ENCODE results near the gene AAGAB. TPM values are rescaled to one million over a fixed set of nuclear protein-coding genes. Genes with fewer than 3 reads are reported as not detected.
A peak's percentile ranks its signal among the peaks of the same experiment; 100 is the strongest.

Gene AAGAB
- total and polyA plus RNA-seq, 5 experiments from 2014 or later, result 28.1 to 49.4 (median 43.8) TPM

GRCh38 chr15:67171471-67171870 lies 83.0 kb downstream of the AAGAB start:
- Mint-ChIP-seq H3K9me3 (no peaks in the 10 kb centered on the region), H3K27ac (peak overlapping the region in 1 of 10 donors; percentile 6), H3K36me3 (peaks cover 0 to 43% (median 13%) of the 10 kb centered on the region in 3 donors), H3K27me3 (no peaks in the 10 kb centered on the region), H3K4me1 (peaks cover 16 to 30% (median 21%) of the 10 kb centered on the region in 4 donors), H3K4me3 (no peak overlapping the region)
- POLR2A ChIA-PET, result no interaction called here
- ATAC-seq (no peak), DNase-seq (no peak)

GRCh38 chr15:67170143-67170925 lies 84.1 kb downstream of the AAGAB start:
- ATAC-seq (no peak), DNase-seq (no peak)
- peaks cover 0 to 49% (median 13%) of the 10 kb centered on the region in 3 donors for H3K36me3 Mint-ChIP-seq
- no peaks in the 10 kb centered on the region for H3K27me3 Mint-ChIP-seq
- no peaks in the 10 kb centered on the region for H3K9me3 Mint-ChIP-seq
- POLR2A ChIA-PET, result no interaction called here
- peaks cover 6 to 20% (median 16%) of the 10 kb centered on the region in 4 donors for H3K4me1 Mint-ChIP-seq
- H3K4me3 Mint-ChIP-seq, result no peak overlapping the region
- peak overlapping the region in 1 of 10 donors; percentile 54 for H3K27ac Mint-ChIP-seq

GRCh38 chr15:67168694-67169093 lies 85.8 kb downstream of the AAGAB start:
- H3K27ac Mint-ChIP-seq, result peak overlapping the region in 3 of 10 donors; percentile 15 to 80 (median 46)
- no peak for ATAC-seq
- peaks cover 0 to 13% (median 9%) of the 10 kb centered on the region in 4 donors for H3K4me1 Mint-ChIP-seq
- H3K9me3 Mint-ChIP-seq, result no peaks in the 10 kb centered on the region
- no peak for DNase-seq
- POLR2A ChIA-PET, result no interaction called here
- H3K27me3 Mint-ChIP-seq, result no peaks in the 10 kb centered on the region
- H3K4me3 Mint-ChIP-seq, result no peak overlapping the region
- peaks cover 0 to 46% (median 13%) of the 10 kb centered on the region in 3 donors for H3K36me3 Mint-ChIP-seq

GRCh38 chr15:67167091-67167490 lies 87.4 kb downstream of the AAGAB start:
- H3K27ac Mint-ChIP-seq, result peak overlapping the region in 1 of 10 donors; percentile 15
- H3K27me3 Mint-ChIP-seq, result no peaks in the 10 kb centered on the region
- DNase-seq (no peak), ATAC-seq (no peak)
- peaks cover 0 to 14% (median 4%) of the 10 kb centered on the region in 4 donors for H3K4me1 Mint-ChIP-seq
- POLR2A ChIA-PET, result interaction anchor here (0.8 kb wide), 1 partner anchor 46 kb away, joined by 3 read pairs; no protein-coding TSS in a partner anchor
- H3K36me3 Mint-ChIP-seq, result peaks cover 0 to 33% (median 13%) of the 10 kb centered on the region in 3 donors
- no peak overlapping the region for H3K4me3 Mint-ChIP-seq
- H3K9me3 Mint-ChIP-seq, result no peaks in the 10 kb centered on the region

- POLR2A ChIA-PET, result interaction anchor here (0.8 kb wide), 1 partner anchor 45 kb away, joined by 3 read pairs; no protein-coding TSS in a partner anchor
- Mint-ChIP-seq H3K36me3 (peaks cover 0 to 33% (median 13%) of the 10 kb centered on the region in 3 donors), H3K4me3 (no peak overlapping the region), H3K27ac (no peak overlapping the region), H3K9me3 (no peaks in the 10 kb centered on the region), H3K4me1 (peaks cover 0 to 18% (median 5%) of the 10 kb centered on the region in 4 donors), H3K27me3 (no peaks in the 10 kb centered on the region)
- ATAC-seq, result no peak
- DNase-seq, result no peak
Observed at GRCh38 chr15:67166280-67167009, 88.0 kb downstream of the AAGAB start.

- POLR2A ChIA-PET, result no interaction called here
- Mint-ChIP-seq H3K36me3 (peaks cover 0 to 28% (median 13%) of the 10 kb centered on the region in 3 donors), H3K4me3 (no peak overlapping the region), H3K9me3 (no peaks in the 10 kb centered on the region), H3K27ac (no peak overlapping the region), H3K27me3 (no peaks in the 10 kb centered on the region), H3K4me1 (peaks cover 0 to 25% (median 5%) of the 10 kb centered on the region in 4 donors)
- DNase-seq (no peak), ATAC-seq (no peak)
Observed at GRCh38 chr15:67165254-67166253, 88.9 kb downstream of the AAGAB start.

- Mint-ChIP-seq H3K27ac (no peak overlapping the region), H3K4me3 (no peak overlapping the region), H3K4me1 (peaks cover 0 to 30% (median 5%) of the 10 kb centered on the region in 4 donors), H3K36me3 (peaks cover 0 to 23% (median 13%) of the 10 kb centered on the region in 3 donors), H3K9me3 (no peaks in the 10 kb centered on the region), H3K27me3 (no peaks in the 10 kb centered on the region)
- ATAC-seq (no peak), DNase-seq (no peak)
- POLR2A ChIA-PET, result no interaction called here
Observed at GRCh38 chr15:67164811-67165253, 89.6 kb downstream of the AAGAB start.

- ATAC-seq (no peak), DNase-seq (no peak)
- Mint-ChIP-seq H3K27ac (no peak overlapping the region), H3K36me3 (peaks cover 0 to 19% (median 13%) of the 10 kb centered on the region in 3 donors), H3K4me3 (no peak overlapping the region), H3K4me1 (peaks cover 0 to 34% (median 5%) of the 10 kb centered on the region in 4 donors), H3K27me3 (no peaks in the 10 kb centered on the region), H3K9me3 (no peaks in the 10 kb centered on the region)
- POLR2A ChIA-PET, result no interaction called here
Observed at GRCh38 chr15:67164401-67164791, 90.1 kb downstream of the AAGAB start.

- no peak overlapping the region for H3K4me3 Mint-ChIP-seq
- peaks cover 0 to 11% (median 8%) of the 10 kb centered on the region in 3 donors for H3K36me3 Mint-ChIP-seq
- DNase-seq (no peak), ATAC-seq (no peak)
- H3K27me3 Mint-ChIP-seq, result no peaks in the 10 kb centered on the region
- POLR2A ChIA-PET, result interaction anchor here (0.7 kb wide), 1 partner anchor 233 kb away, joined by 3 read pairs; no protein-coding TSS in a partner anchor
- H3K4me1 Mint-ChIP-seq, result peaks cover 0 to 38% (median 4%) of the 10 kb centered on the region in 4 donors
- H3K27ac Mint-ChIP-seq, result no peak overlapping the region
- no peaks in the 10 kb centered on the region for H3K9me3 Mint-ChIP-seq
Observed at GRCh38 chr15:67163180-67163579, 91.3 kb downstream of the AAGAB start.

- Mint-ChIP-seq H3K9me3 (no peaks in the 10 kb centered on the region), H3K36me3 (peaks cover 0 to 8% (median 1%) of the 10 kb centered on the region in 3 donors), H3K4me3 (no peak overlapping the region), H3K27ac (peak overlapping the region in 1 of 10 donors; percentile 15), H3K4me1 (peaks cover 8 to 51% (median 14%) of the 10 kb centered on the region in 4 donors), H3K27me3 (no peaks in the 10 kb centered on the region)
- POLR2A ChIA-PET, result interaction anchor here (0.6 kb wide), 1 partner anchor 26 kb away, joined by 3 read pairs; no protein-coding TSS in a partner anchor
- no peak for DNase-seq
- no peak for ATAC-seq
Observed at GRCh38 chr15:67161881-67162280, 92.6 kb downstream of the AAGAB start.

- Mint-ChIP-seq H3K27me3 (no peaks in the 10 kb centered on the region), H3K9me3 (no peaks in the 10 kb centered on the region), H3K36me3 (peaks cover 0 to 7% (median 0%) of the 10 kb centered on the region in 3 donors), H3K4me3 (no peak overlapping the region), H3K4me1 (peaks cover 8 to 54% (median 14%) of the 10 kb centered on the region in 4 donors), H3K27ac (no peak overlapping the region)
- ATAC-seq, result no peak
- DNase-seq, result no peak
- POLR2A ChIA-PET, result no interaction called here
Observed at GRCh38 chr15:67161412-67161811, 93.0 kb downstream of the AAGAB start.

- Mint-ChIP-seq H3K36me3 (peaks cover 0 to 7% (median 0%) of the 10 kb centered on the region in 3 donors), H3K27ac (peak overlapping the region in 2 of 10 donors; percentile 14 to 46), H3K4me3 (no peak overlapping the region), H3K9me3 (no peaks in the 10 kb centered on the region), H3K4me1 (peaks cover 8 to 73% (median 14%) of the 10 kb centered on the region in 4 donors), H3K27me3 (no peaks in the 10 kb centered on the region)
- POLR2A ChIA-PET, result interaction anchor here (0.5 kb wide), 1 partner anchor 22 kb away, joined by 3 read pairs; no protein-coding TSS in a partner anchor
- ATAC-seq, result no peak
- no peak for DNase-seq
Observed at GRCh38 chr15:67158367-67158766, 96.1 kb downstream of the AAGAB start.

Measured in naive thymus-derived CD8-positive, alpha-beta T cell (primary cell).